ENCODE measurements around the gene SART3. TPM values are rescaled to one million over a fixed set of nuclear protein-coding genes. Genes with fewer than 3 reads are reported as not detected.

Gene SART3
- total and polyA plus RNA-seq, 10 of the 15 experiments (the other 5 are each of a cell fraction or from before 2014, with no cell fraction given) = 8.8 to 179 (median 54.9) TPM

- H3K27me3 ChIP-seq (replicated peaks in 1 of 2; ENCODE audit: control insufficient read depth in 2 of 2, insufficient read depth in 2 of 2, low read length in 1 of 2) = no peaks in the 10 kb centered on the region
- H3K4me3 ChIP-seq = no peak overlapping the region
- 100% methylated on average over 1 of the region's 1 CpG for WGBS (ENCODE audit: insufficient coverage, insufficient replicate concordance, low lambda C conversion rate, missing lambda C conversion rate)
- SMC1A ChIA-PET (ENCODE audit: uncharacterized antibody, unreplicated experiment) = no interaction called here
- RAD21 ChIA-PET (ENCODE audit: unreplicated experiment) = no interaction called here
- TF ChIP-seq MTA3 (IDR thresholded peaks at IDR 0.05; ENCODE audit: borderline replicate concordance, low read length) (no peak), CEBPZ (IDR thresholded peaks at IDR 0.05; ENCODE audit: low read depth, low read length) (no peak), JUNB (IDR thresholded peaks at IDR 0.05) (no peak), YY1 (IDR thresholded peaks at IDR 0.05; ENCODE audit: low read depth, low read length) (no peak), RAD51 (IDR thresholded peaks at IDR 0.05) (no peak), FOXK2 (IDR thresholded peaks at IDR 0.05) (no peak), PBX3 (IDR thresholded peaks at IDR 0.05; ENCODE audit: insufficient replicate concordance, low read depth, low read length) (no peak)
- in situ Hi-C loops (cut with MboI) (loop anchor here (25.0 kb wide), 1 partner anchor 823 kb away; the partner anchor contains the start of gene PWP1), intact Hi-C loops (cut with micrococcal nuclease; ENCODE audit: unreplicated experiment) (loop anchor here (2.0 to 10.0 kb wide), 4 partner anchors 53 to 593 kb away; no protein-coding TSS in a partner anchor)
- BruUV-seq (replicated peaks) = no TSS peak
- CTCF ChIA-PET = no interaction called here
- H3K36me3 ChIP-seq (ENCODE audit: control insufficient read depth in 2 of 2, insufficient read depth in 2 of 2, low read length in 1 of 2) = no peaks in the 10 kb centered on the region
- H3K4me1 ChIP-seq (ENCODE audit: control insufficient read depth, insufficient read depth, low read length) = peaks cover 20% of the 10 kb centered on the region
- no peaks in the 10 kb centered on the region; the same call in 2 of the 3 replicates for H3K9me3 ChIP-seq (replicated peaks; ENCODE audit: control insufficient read depth, insufficient read depth, low read length)
- FAIRE-seq (no peak), DNase-seq (ENCODE audit: low read depth, low spot score) (no peak), ATAC-seq (no peak)
- H3K27ac ChIP-seq (ENCODE audit: control insufficient read depth, insufficient read depth) = no peak overlapping the region
- POLR2A ChIA-PET = no interaction called here
- no peak overlapping the region for H3K4me2 ChIP-seq (ENCODE audit: control insufficient read depth, insufficient read depth)
- no peaks in the 10 kb centered on the region for H3K79me2 ChIP-seq (ENCODE audit: control insufficient read depth, insufficient read depth, low read length)
- H4K20me1 ChIP-seq (ENCODE audit: control insufficient read depth, insufficient read depth) = no peaks in the 10 kb centered on the region
- no peak overlapping the region for H2AFZ ChIP-seq (ENCODE audit: control insufficient read depth, low read depth, low read length)
- H3K9ac ChIP-seq (ENCODE audit: control insufficient read depth, insufficient read depth, low read length) = no peak overlapping the region
Measured at GRCh38 chr12:108509806-108510205, 51.2 kb downstream of the SART3 start.

Data from GM12878 (cell line).